Activated naive CD8-positive, alpha-beta T cell treated with anti-CD3 and anti-CD28 coated beads, Interleukin-2, amount 50 U/mL, for 16 hours (primary cell): ENCODE measurements around the gene RAPGEF5.

ENCODE experiments used
- DNase-seq: peaks from one replicate; pipeline ENCODE4 v3.0.0-alpha.2; 2020; ENCODE audit warnings: low read depth, low spot score

RAPGEF5 gene

GRCh38 chr7:22316914-22317313, 40.0 kb downstream of the RAPGEF5 start:
- DNase-seq = no peak

GRCh38 chr7:22307816-22308215, 49.1 kb downstream of the RAPGEF5 start:
- no peak for DNase-seq

GRCh38 chr7:22305706-22306105, 51.2 kb downstream of the RAPGEF5 start:
- DNase-seq = no peak

GRCh38 chr7:22302951-22303423, 54.0 kb downstream of the RAPGEF5 start:
- no peak for DNase-seq

GRCh38 chr7:22302193-22302592, 54.8 kb downstream of the RAPGEF5 start:
- DNase-seq = no peak

- no peak for DNase-seq
Observed at GRCh38 chr7:22301790-22302189, 55.2 kb downstream of the RAPGEF5 start.

GRCh38 chr7:22300839-22301238, 56.1 kb downstream of the RAPGEF5 start:
- DNase-seq = no peak

- no peak for DNase-seq
Observed at GRCh38 chr7:22296916-22297315, 60.0 kb downstream of the RAPGEF5 start.

GRCh38 chr7:22296265-22296566, 60.7 kb downstream of the RAPGEF5 start:
- no peak for DNase-seq

- no peak for DNase-seq
Observed at GRCh38 chr7:22295402-22296264, 61.3 kb downstream of the RAPGEF5 start.

GRCh38 chr7:22292531-22292930, 64.4 kb downstream of the RAPGEF5 start:
- DNase-seq = no peak

- DNase-seq = no peak
Observed at GRCh38 chr7:22291977-22292376, 65.0 kb downstream of the RAPGEF5 start.

GRCh38 chr7:22288202-22288601, 68.8 kb downstream of the RAPGEF5 start:
- no peak for DNase-seq

GRCh38 chr7:22287412-22287811, 69.5 kb downstream of the RAPGEF5 start:
- DNase-seq = no peak

GRCh38 chr7:22286436-22286835, 70.5 kb downstream of the RAPGEF5 start:
- DNase-seq = no peak

- no peak for DNase-seq
Observed at GRCh38 chr7:22281481-22281880, 75.5 kb downstream of the RAPGEF5 start.

GRCh38 chr7:22280031-22280430, 76.9 kb downstream of the RAPGEF5 start:
- DNase-seq = no peak

GRCh38 chr7:22278660-22279059, 78.3 kb downstream of the RAPGEF5 start:
- no peak for DNase-seq

- DNase-seq = no peak
Observed at GRCh38 chr7:22277375-22277774, 79.6 kb downstream of the RAPGEF5 start.

GRCh38 chr7:22275661-22276060, 81.3 kb downstream of the RAPGEF5 start:
- no peak for DNase-seq

GRCh38 chr7:22271311-22271710, 85.6 kb downstream of the RAPGEF5 start:
- no peak for DNase-seq

- no peak for DNase-seq
Observed at GRCh38 chr7:22270371-22270770, 86.6 kb downstream of the RAPGEF5 start.

- DNase-seq = no peak
Observed at GRCh38 chr7:22269963-22270362, 87.0 kb downstream of the RAPGEF5 start.
